GM21367 (cell line): ENCODE data around the gene SNIP1.
A peak's percentile ranks its signal among the peaks of the same experiment; 100 is the strongest.
"Not testable (repeated sequence)": the region's sequence is repeated elsewhere in the genome, so short reads cannot be mapped to it uniquely, and the experiment has no call there.

ENCODE experiments used
- ATAC-seq: cut with Tn5 transposase; IDR thresholded peaks from one replicate; pipeline ENCODE4 v1.9.1; 2021; ENCODE audit not compliant: unreplicated experiment

SNIP1 gene

GRCh38 chr1:37514350-37515184 lies 39.5 kb downstream of the SNIP1 start, which contains the start of gene MEAF6:
Gene MEAF6, minus strand, starts transcription at chr1:37514766. Its CDS starts 20 bp downstream, at chr1:37514746.
- peak; percentile 78 for ATAC-seq

GRCh38 chr1:37513795-37514349 lies 40.2 kb downstream of the SNIP1 start:
- ATAC-seq = no peak

GRCh38 chr1:37509181-37509580 lies 44.9 kb downstream of the SNIP1 start:
- no peak for ATAC-seq

GRCh38 chr1:37506740-37507139 lies 47.4 kb downstream of the SNIP1 start:
- no peak for ATAC-seq

- not testable (repeated sequence) for ATAC-seq
Observed at GRCh38 chr1:37502791-37503190, 51.3 kb downstream of the SNIP1 start.

- ATAC-seq = no peak
Observed at GRCh38 chr1:37502104-37502503, 52.0 kb downstream of the SNIP1 start.

- ATAC-seq = no peak
Observed at GRCh38 chr1:37501661-37502060, 52.4 kb downstream of the SNIP1 start.

- no peak for ATAC-seq
Observed at GRCh38 chr1:37498872-37499617, 55.0 kb downstream of the SNIP1 start.

- ATAC-seq = no peak
Observed at GRCh38 chr1:37497832-37498231, 56.3 kb downstream of the SNIP1 start.

GRCh38 chr1:37495875-37496274 lies 58.2 kb downstream of the SNIP1 start:
- ATAC-seq = no peak

- no peak for ATAC-seq
Observed at GRCh38 chr1:37493336-37494098, 60.6 kb downstream of the SNIP1 start.

GRCh38 chr1:37487619-37487984 lies 66.5 kb downstream of the SNIP1 start:
- no peak for ATAC-seq

- ATAC-seq = peak; percentile 48
Observed at GRCh38 chr1:37486680-37487618, 67.1 kb downstream of the SNIP1 start.

- no peak for ATAC-seq
Observed at GRCh38 chr1:37485902-37486679, 68.0 kb downstream of the SNIP1 start.
